HG03520 (cell line): ENCODE results near the gene FN3KRP.

Experiments
- ATAC-seq: cut with Tn5 transposase; IDR thresholded peaks from one replicate; pipeline ENCODE4 v1.9.1; 2021; ENCODE audit warnings: mild to moderate bottlenecking, moderate library complexity; ENCODE audit not compliant: unreplicated experiment

The FN3KRP gene

DNA sequence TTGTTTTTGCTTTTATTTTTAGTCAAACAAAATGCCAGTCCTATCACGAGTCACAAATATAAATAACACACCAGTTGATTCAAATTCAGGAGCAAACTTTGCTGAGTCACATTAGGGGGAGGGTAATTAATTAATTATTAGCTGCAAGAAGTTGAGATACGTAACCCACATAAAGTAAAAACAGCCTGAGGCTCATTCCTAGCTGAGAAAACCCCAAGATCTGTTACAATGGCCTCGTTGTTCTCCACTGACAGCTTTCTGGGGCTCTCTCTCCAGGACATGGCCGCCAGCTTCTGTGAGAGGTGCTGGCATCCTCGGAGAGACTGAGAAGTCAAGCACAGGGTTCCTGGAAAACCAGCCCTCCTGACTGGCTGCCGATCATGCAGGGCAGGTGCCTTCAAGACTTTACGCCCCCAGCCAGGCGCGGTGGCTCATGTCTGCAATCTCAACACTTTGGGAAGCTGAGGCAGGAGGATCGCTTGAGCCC is 29.1 kb upstream of the FN3KRP start:
- no peak for ATAC-seq

DNA sequence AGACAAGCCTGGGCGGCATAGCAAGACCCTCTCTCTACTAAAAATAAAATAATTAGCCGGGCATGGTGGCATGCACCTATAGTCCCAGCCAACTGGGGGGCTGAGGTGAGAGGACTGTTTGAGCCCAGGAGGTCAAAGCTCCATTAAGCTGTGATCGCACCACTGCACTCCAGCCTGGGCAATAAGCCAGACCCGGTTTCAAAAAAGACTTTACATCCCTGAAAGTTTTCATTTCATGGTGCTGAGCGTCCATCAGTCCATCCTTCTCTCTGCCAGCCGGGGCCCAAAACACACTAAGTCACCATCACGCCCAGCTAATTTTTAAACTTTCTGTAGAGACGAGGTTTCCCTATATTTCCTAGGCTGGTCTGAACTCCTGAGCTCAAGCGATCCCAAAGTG is 28.6 kb upstream of the FN3KRP start:
- no peak for ATAC-seq

DNA sequence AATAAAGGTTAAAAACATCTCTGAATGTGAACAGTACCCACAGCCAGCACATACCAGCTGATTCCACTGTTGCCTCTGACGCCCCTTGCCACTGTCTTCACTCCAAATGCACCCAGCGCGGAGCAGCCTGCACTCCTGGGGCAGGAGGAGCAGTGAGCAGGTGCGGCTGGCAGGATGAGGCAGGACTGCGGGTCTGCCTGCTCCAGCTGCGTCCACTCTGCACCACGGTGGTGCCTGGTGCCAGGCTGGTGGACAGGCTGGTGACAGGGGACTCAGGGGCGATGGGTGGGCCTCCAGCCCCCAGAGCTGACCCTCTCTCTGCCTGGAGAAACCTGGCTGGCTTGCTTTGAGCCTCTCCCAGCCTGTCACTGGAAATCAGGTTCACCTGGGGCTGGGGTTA is 27.4 kb upstream of the FN3KRP start:
- no peak for ATAC-seq

DNA sequence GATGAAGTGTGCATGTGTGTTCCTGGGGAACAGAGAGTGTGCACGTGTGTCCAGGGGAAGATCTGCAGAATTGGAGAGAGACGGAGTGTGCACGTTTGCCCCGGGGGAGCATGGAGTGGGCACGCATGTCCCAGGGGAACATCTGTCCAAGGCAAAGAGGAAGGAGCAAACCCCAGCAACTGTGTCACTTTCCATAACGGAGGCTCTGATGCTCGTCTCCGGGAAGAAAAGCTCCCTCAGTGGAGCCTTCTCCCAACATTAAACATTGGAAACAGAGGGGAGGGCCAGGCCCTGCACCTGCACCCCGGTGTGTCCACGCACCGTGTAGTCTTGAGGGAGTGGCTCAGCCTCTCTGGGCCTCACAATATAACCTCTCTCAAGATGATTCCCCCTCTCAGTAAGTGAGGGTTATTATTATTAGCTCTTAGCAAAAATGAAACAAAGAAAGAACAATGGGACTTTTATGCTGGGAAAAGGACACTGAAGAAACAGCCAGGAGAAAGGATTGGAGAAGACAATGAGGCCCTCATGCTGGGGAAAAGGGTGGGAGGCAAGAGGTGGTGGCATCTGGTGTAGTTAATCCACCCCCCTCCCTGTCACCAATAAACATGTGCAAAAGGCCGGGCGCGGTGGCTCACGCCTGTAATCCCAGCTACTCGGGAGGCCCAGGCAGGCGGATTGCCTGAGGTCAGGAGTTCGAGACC is 25.6 kb upstream of the FN3KRP start:
- no peak for ATAC-seq

DNA sequence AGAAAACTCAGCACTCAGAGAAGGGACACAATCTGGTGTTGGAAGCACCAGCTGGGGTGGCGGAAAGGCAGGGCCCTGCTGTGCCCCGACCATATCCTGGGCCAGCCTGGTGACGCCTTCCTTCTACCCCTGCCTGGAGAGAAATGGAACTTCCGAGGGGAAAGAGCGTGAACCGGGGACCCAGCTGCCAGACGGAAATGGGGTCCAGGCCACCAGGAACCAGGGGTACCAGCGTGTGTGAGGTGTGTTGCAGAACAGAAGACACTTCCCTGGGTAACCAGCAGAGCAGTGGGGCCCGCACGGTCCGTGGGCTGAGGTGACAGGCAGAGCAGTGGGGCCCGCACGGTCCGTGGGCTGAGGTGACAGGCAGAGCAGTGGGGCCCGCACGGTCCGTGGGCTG is 24.8 kb upstream of the FN3KRP start:
- no peak for ATAC-seq

DNA sequence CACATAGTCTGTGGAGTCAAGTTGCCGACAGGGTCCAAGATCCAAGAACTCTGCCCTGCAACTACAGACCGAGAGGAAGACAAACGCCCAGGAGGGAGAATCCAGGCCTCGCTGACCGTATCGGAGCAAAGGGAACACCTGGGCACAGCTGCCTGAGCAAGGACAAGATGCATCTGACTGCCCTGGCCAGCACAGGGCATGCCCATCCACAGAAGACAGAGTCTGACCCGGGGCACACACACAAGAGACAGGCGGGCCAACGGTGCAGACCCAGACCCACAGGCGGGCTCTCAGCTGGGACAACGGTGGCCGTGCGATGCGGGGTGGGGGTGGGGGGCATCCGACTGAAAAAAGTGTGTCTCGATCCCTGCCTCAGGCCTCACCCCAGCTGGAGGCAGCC is 24.2 kb upstream of the FN3KRP start:
- no peak for ATAC-seq

DNA sequence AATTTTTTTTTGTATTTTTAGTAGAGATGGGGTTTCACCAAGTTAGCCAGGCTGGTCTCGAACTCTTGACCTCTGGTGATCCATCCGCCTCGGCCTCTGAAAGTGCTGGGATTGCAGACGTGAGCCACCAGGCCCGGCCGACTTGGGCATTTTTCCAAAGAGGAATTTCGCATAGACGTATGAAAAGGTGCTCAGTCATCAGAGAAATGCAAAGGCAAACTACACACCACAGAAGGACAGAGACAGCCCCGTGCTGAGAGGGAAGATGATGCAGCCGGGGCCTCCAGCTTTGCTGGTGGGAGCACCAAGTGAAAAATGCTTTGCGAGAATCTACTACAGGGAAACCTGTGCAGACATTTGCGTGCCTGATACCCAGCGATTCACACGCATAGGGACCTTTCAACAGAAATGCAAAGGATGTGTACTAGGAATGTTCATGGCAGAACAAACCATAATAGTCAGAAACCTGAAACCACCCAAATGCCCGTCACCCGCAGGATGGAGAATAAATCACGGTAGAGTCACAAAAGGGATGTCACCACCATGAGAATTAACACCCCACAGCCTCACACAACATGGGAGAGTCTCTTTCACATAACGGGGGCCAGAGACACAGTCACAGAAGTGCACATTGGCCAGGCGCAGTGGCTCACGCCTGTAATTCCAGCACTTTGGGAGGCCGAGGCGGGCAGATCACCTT is 23.2 kb upstream of the FN3KRP start:
- ATAC-seq = no peak

DNA sequence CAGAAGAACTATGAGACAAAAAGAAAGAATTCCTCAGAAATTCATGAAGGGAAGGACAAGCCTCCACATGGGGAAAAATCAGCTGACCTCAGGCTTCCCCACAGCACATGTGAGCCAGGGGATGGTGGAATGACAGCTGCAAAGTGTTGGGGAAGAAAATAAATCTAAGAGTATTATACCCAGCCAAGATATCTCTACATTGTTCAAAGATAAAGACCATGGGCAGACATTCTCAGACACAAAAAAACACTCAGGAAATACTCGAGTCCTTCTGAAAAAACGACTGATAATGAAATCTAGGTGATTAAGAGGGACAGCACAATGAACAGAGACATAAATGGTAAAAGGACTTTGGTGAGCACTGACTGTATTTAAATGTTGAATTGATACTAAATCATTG is 21.9 kb upstream of the FN3KRP start:
- no peak for ATAC-seq

DNA sequence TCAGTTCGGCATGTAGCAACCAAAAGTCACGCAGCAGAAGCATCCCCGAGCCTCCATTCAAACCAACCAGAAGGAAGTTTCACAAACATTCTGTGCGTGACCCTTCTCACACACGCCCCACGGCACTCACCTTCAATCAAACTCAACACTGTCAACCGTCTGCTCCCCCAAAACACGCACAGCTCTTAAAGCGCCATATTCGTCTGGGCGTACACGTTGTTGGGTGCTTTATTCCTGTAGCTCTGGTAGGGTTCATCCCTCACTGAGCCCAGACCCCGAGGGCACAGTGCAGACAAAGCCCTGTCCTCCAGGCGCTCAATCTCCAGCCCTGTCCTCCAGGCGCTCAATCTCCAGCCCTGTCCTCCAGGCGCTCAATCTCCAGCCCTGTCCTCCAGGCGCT is 20.2 kb upstream of the FN3KRP start:
- ATAC-seq = no peak

DNA sequence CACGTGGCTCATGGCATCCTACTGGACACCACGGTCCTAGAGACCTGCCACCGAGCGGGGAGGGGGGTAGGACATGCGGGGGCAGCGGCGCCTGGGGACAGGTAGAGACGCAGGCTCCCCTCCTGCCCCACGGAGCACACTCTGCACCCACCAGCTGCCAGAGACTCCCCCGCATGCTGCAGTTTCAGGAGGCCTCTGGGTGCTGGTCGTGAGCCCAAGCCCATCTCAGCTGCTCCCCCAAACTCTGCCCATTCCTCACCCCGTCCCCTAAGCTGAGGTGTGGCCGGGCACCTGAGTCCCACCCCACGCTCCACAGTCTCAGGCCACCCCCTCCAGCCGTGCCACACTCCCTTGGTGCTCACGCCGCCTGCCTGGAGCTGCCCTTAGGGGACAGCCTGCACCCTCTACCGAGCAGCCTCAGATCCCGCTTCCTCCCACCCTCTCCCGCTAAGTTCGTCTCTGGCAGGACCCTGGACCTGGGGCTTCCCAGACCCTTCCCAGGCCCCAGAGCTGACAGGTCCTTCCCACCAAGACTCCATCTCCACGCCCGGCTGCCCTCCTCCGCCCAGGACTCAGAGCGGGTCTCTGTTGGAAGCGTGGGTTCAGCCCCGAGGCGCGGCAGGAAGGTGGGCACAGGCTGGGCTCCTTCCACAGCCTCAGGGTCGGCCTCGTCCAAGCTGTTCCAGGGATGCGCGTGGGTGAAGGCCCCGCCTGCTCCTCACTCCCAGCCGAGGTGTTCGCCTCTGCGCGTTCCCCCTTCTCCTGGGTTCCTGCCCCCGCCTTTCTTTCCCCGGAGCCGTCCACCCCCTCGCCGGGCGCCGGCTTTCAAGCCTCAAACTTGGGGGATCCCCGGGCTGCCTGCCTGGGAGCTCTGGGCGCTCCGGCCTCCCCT is 19.3 kb upstream of the FN3KRP start:
- no peak for ATAC-seq

DNA sequence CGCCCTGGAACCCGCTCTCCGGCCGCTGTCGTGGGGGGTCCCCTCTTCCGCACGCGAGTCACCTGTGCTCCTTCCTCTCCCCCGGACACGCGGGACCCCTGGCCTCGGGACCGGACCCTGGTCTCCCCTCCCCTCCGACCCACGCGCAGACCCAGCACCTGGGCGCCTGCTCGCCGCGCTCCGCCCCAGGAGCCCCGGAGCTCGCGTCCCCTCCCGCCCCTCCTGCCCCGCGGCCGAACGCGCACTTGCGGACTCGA is 18.8 kb upstream of the FN3KRP start:
- no peak for ATAC-seq

DNA sequence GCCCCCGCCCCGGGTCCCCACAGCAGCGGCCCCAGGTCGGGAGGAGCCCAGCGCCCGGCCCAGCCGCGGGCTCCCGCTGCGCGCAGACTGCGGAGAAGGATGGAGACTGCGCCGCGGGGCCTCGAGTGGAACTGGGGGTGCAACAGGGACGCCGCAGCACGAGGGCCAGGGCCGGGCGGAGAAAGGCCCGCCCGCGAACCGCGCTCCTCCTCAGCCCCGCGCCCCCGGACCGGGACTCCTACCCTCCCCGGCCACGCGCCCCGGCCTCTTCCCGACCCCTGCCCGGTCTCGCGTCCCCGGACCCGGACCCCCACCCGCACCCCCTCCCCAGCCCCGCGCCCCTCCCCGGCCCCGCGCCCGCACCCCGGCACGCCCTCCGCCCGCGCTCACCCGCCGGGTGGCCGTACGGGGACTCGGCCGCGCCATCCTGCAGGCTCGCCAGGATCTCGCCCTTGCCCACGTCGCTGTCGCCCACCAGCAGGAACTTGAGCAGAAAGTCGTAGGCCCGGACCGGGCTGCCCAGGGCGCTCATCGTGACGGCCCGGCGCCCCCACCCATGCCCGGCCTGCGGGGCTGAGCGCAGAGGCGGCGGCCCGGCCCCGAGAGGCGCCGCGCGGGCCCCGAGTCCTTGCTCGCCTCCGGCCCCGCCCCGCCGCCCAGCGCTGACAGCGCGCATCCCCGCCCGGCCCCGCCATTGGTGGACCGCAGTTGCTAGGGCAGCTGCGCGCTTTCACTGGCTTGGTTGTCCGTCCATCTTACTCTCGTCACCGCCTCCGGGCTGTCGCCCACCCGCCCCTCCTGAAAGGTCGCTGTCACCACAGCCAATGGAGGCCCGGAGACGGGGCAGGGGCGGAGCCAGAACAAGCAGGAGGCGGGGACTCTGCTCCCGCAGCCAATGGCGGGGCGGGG is 18.2 kb upstream of the FN3KRP start, which contains the start of gene RAB40B:
RAB40B (minus strand) TSS at position 634 of the 909 bp plus-strand sequence; CDS start at position 532, 102 bp downstream.
- peak; percentile 96 for ATAC-seq

DNA sequence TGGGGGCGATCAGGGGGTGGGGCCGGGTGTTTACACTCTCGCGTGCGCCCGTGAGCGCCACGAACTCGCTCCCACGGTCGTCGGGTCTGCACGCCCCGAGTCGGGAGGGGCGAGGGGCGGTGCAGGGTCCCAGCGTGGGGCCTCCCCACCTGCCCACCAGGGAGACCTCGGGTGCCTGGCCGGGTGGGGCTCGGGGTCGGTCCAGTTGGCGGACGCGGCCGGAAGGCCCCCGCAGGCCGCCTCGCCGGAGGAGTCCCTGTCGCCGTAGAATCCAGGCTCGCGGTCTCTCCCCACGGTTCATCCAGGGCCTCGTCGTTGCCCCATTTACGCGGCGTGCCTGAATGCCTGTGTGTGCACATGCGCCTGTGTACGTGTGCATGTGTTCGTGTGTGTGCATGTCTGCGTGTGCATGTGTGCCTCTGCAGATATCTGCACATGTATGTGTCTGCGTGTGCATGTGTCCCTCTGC is 17.5 kb upstream of the FN3KRP start:
- peak; percentile 12 for ATAC-seq

DNA sequence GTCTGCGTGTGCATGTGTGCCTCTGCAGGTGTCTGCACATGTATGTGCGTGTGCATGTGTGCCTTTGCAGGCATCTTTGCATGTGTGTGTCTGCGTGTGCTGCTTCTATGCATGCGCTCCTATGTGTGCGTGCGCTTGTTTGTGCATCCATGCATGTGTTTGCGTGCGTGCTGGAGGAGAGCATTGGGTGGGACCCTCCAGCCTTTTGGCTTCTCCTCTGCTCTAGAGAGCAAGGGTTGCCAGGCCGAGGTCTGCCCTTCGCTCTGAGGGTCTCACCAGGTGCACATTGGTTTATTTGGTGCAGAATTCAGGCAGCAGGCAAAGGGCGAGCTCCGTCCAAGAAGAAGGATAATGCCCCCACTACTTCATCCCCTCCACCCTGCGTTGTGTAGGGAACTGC is 17.0 kb upstream of the FN3KRP start:
- ATAC-seq = no peak

DNA sequence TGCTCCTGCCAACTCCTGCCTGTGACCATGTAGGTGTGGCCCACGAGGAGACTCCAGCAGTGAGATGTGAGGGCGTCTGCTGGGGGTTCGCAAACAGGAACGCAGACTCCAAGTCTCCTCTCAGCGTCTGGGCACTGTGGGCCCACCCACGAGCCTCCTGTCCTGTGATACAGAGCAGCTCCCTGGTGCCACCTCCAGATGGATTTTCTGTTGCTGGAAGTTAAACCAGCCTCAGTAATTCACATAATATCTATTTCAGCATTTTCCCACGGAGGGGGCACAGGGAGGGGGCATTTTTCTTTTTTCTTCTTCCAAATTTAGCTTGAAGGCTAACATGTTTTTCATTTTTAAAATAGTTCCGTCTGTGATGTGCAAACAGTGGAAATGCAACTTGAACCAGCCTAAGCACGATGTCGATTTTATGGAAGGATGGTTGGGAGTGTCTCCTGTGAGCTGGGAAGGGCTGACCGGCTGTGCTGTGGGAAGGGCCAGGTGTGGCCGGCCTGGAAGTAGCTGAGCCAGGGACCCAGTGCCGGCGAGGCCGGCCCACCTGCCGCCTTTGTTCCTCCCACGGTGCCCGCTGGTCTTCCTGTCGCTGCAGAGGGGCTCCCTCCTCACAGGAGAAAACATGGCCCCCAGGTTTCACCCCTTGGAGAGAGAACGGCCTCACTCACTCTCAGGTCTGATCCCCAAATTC is 14.1 kb upstream of the FN3KRP start:
- no peak for ATAC-seq

DNA sequence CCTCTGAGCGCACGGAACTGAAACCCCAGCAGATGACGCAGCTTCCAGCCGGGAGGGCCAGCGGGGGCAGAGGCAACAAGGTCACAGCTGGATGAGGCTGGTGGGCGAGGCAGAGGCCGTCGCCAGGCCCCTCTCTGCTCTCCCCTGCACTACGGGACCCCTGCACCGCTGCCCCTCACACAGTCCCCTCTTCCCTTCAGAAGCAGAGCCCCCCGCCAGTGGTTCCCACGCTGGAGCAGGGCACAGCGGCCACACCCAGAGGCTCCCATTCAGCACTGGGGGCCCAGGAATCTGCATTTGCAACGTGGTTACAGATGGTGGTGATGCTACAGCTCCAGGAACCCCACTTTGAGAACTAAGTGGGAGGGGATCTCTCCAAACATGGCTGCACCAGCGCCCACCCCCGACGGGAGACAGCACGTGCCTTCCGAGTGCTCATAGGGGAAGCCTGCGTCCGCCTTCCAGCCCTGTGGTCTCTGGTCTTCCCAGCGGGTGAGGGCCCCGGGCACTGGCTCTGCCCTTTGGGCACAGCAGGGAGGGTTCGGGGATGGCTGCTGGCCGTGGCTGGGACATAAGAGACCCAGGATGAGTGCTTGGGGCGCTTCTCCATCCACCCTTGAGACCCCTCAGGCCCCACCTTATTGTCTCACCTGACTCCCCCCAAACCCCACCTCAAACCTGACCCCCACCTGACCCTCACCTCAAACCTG is 13.3 kb upstream of the FN3KRP start:
- no peak for ATAC-seq

DNA sequence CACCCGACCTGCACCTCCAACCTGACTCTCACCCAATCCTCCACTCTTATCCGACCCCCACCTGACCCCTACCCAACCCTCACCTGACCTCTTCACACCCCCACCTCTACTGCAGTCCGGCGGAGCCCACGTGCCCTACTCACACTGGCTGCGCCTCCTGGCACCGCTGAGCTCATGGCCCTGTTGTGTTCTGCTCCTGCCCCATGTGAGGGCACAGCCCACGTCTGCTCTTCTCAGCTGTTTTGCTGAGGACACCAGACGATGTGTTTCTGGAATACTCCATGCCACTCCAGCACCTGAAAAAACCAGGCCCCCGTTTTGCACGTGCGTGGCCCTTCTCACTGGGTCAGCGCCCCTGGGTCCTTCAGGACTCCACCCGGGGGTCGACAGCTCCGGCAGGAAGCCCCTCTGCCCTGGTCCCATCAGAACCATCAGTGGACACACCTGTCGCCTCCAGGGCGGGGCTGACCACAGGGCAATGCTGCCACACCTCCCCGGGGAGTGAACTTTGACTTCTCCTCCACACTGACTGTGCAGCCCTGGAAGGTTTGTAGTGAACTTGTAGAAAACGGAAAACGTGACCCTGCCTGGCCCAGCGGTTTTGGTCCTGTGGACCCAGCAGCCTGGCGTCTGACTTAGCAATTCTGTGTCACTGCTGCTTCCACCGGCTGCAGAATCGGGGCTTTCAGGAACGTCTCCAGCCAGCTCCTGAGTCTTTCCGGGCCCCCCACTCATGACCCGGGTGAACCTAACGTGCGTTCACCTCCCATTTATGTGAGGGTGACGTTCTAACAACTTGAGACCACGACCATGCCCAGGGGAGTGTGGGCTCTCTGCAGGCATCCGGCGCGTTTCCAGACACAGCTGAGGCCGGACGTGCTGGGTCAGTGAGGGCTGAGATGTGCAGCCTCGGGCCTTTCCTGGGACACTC is 12.3 kb upstream of the FN3KRP start:
- ATAC-seq = no peak

DNA sequence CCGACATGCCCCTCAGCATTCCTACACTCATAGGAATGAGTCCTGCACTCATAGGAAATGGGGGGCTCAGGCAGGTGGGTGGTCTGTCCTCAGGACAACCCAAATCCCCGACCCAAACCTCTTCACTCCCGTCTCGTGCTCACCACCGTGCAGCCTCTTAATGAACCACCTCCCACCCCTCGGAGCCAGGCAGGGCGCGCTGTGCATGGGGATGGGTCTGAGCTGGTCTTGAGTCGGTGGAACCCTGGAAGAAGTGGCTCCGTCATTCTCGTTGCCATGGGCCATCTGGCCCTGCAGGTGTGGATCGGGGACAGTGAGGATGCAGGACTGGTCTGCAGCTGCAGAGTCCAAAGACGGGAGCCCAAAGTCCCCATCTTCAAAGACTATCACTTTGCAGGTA is 11.6 kb upstream of the FN3KRP start:
- ATAC-seq = no peak
